IMR-90 (cell line): ENCODE results near the gene CHST3. TPM values are rescaled to one million over a fixed set of nuclear protein-coding genes. Genes with fewer than 3 reads are reported as not detected.
A peak's percentile ranks its signal among the peaks of the same experiment; 100 is the strongest.

Experiments
- ATAC-seq: fragments of 200-7000 bp; cut with Tn5 transposase; 2 replicates; pipeline ENCODE4 v1.9.1; 2020; ENCODE audit warnings: low read depth, mild to moderate bottlenecking, moderate library complexity
- BruUV-seq: library from RNA; stranded (reverse); fragments of 400-500 nt; replicated peaks from 2 replicates; lab custom pipeline; 2021; lab: Mats Ljungman, UMichigan
- CTCF ChIA-PET: fragments of 300-600 bp; formaldehyde crosslinking; extraction: SDS; loops from one replicate; lab custom pipeline; 2021; ENCODE audit warnings: antibody characterized with exemption; lab: Yijun Ruan, JAX
- POLR2A ChIA-PET: fragments of 300-600 bp; sonication (Branson Sonifier 250); formaldehyde crosslinking; loops from one replicate; lab custom pipeline; 2022; ENCODE audit warnings: antibody characterized with exemption; ENCODE audit not compliant: unreplicated experiment; lab: Charles Lee
- DNase-seq: peaks from one replicate; pipeline ENCODE4 v3.0.0; 2013
- H2AFZ ChIP-seq: replicated peaks from 2 replicates; pipeline ENCODE3; 2013; ENCODE audit warnings: low read length, mild to moderate bottlenecking; ENCODE audit not compliant: poor library complexity
- H2AK5ac ChIP-seq: 2 replicates; pipeline ENCODE4 v1.6.1; 2013; ENCODE audit warnings: low read depth, low read length, inconsistent platforms
- H2AK9ac ChIP-seq: replicated peaks from 2 replicates; pipeline ENCODE3; 2013; ENCODE audit warnings: mild to moderate bottlenecking, low read depth, low read length, moderate library complexity; ENCODE audit not compliant: poor library complexity
- H2BK120ac ChIP-seq: 2 replicates; pipeline ENCODE4 v1.6.1; 2013; ENCODE audit warnings: low read depth, low read length, inconsistent platforms
- H2BK15ac ChIP-seq: 3 replicates; pipeline ENCODE4 v1.6.1; 2013; ENCODE audit warnings: low read depth, low read length, inconsistent platforms
- H2BK20ac ChIP-seq: 2 replicates; pipeline ENCODE4 v1.6.1; 2013; ENCODE audit warnings: low read depth, mild to moderate bottlenecking, inconsistent platforms, low read length, moderate library complexity
- H2BK5ac ChIP-seq: 2 replicates; pipeline ENCODE4 v1.6.1; 2013; ENCODE audit warnings: mild to moderate bottlenecking, low read depth, low read length, inconsistent platforms; ENCODE audit not compliant: poor library complexity, severe bottlenecking
- H3K14ac ChIP-seq: replicated peaks from 2 replicates; pipeline ENCODE4 v1.6.1; 2013; ENCODE audit warnings: low read depth, low read length, inconsistent platforms
- H3K18ac ChIP-seq: 2 replicates; pipeline ENCODE4 v1.6.1; 2013; ENCODE audit warnings: low read depth, low read length, control low read depth
- H3K23ac ChIP-seq: 2 replicates; pipeline ENCODE4 v1.6.1; 2013; ENCODE audit warnings: low read depth, low read length, inconsistent platforms
- H3K27ac ChIP-seq: 2 replicates; pipeline ENCODE4 v1.5.1; 2013; ENCODE audit warnings: mild to moderate bottlenecking, control low read depth, low read length; ENCODE audit not compliant: insufficient read depth
- H3K27me3 ChIP-seq: 2 replicates; pipeline ENCODE4 v1.6.1; 2013; ENCODE audit warnings: low read length; ENCODE audit not compliant: control insufficient read depth, insufficient read depth
- H3K36me3 ChIP-seq: 2 replicates; pipeline ENCODE4 v1.6.1; 2013; ENCODE audit warnings: low read length, mixed read lengths; ENCODE audit not compliant: control insufficient read depth, insufficient read depth
- H3K4ac ChIP-seq: 2 replicates; pipeline ENCODE4 v1.6.1; 2013; ENCODE audit warnings: low read depth, low read length, inconsistent platforms
- H3K4me1 ChIP-seq: 2 replicates; pipeline ENCODE4 v1.6.1; 2013; ENCODE audit warnings: low read length, mixed read lengths; ENCODE audit not compliant: control insufficient read depth, insufficient read depth
- H3K4me2 ChIP-seq: 2 replicates; pipeline ENCODE4 v1.6.1; 2013; ENCODE audit warnings: low read depth, mild to moderate bottlenecking, control low read depth, low read length, moderate library complexity
- H3K4me3 ChIP-seq: 2 replicates; pipeline ENCODE4 v1.5.1; 2013; ENCODE audit warnings: low read depth, mild to moderate bottlenecking, control low read depth, low read length, moderate library complexity; ENCODE audit not compliant: insufficient read depth
- H3K56ac ChIP-seq: 2 replicates; pipeline ENCODE4 v1.6.1; 2013; ENCODE audit warnings: low read length, inconsistent platforms; ENCODE audit not compliant: insufficient read depth; ENCODE audit errors: extremely low read depth
- H3K79me1 ChIP-seq, 2 experiments: 2 replicates each; pipeline ENCODE4 v1.6.1; 2013; ENCODE audit warnings: low read length in 2 of 2, inconsistent platforms in 1 of 2, low read depth in 1 of 2
- H3K9ac ChIP-seq: 2 replicates; pipeline ENCODE4 v1.6.1; 2013; ENCODE audit warnings: low read depth, low read length, control low read depth
- H3K9me1 ChIP-seq: 2 replicates; pipeline ENCODE4 v1.6.1; 2013; ENCODE audit warnings: low read length, inconsistent platforms; ENCODE audit not compliant: insufficient read depth
- H3K9me3 ChIP-seq: 2 replicates; pipeline ENCODE4 v1.6.1; 2013; ENCODE audit warnings: low read length; ENCODE audit not compliant: control insufficient read depth, insufficient read depth
- H4K20me1 ChIP-seq: 2 replicates; pipeline ENCODE4 v1.6.1; 2013; ENCODE audit warnings: low read length, inconsistent platforms; ENCODE audit not compliant: insufficient read depth
- H4K5ac ChIP-seq: 2 replicates; pipeline ENCODE4 v1.6.1; 2013; ENCODE audit warnings: mild to moderate bottlenecking, low read depth, low read length, control low read depth
- H4K8ac ChIP-seq, 2 experiments: 2 replicates each; pipeline ENCODE4 v1.6.1; 2013; ENCODE audit warnings: low read depth in 2 of 2, low read length in 2 of 2, control low read depth in 1 of 2, inconsistent platforms in 1 of 2
- H4K91ac ChIP-seq: 2 replicates; pipeline ENCODE4 v1.6.1; 2013; ENCODE audit warnings: low read depth, low read length, inconsistent platforms; ENCODE audit not compliant: insufficient read depth
- BHLHE40 ChIP-seq: fragments of 150-350 bp; IDR thresholded peaks from 2 replicates; pipeline ENCODE4 v1.6.1; 2016; ENCODE audit warnings: mild to moderate bottlenecking, low read depth, low read length
- CEBPB ChIP-seq: IDR thresholded peaks from 2 replicates; pipeline ENCODE4 v1.6.1; 2012; ENCODE audit warnings: low read depth, low read length, improper control_type of control experiment
- CHD1 ChIP-seq: IDR thresholded peaks from 2 replicates; pipeline ENCODE4 v1.6.1; 2012; ENCODE audit warnings: low read depth, low read length, improper control_type of control experiment
- FOS ChIP-seq: fragments of 150-350 bp; IDR thresholded peaks from 2 replicates; pipeline ENCODE4 v1.6.1; 2016; ENCODE audit warnings: low read depth, low read length
- MAFK ChIP-seq: IDR thresholded peaks from 2 replicates; pipeline ENCODE4 v1.6.1; 2012; ENCODE audit warnings: low read depth, low read length, improper control_type of control experiment
- MAZ ChIP-seq: IDR thresholded peaks from 2 replicates; pipeline ENCODE4 v1.6.1; 2012; ENCODE audit warnings: low read depth, mild to moderate bottlenecking, low read length, improper control_type of control experiment, moderate library complexity, borderline replicate concordance
- MXI1 ChIP-seq: IDR thresholded peaks from 2 replicates; pipeline ENCODE4 v1.6.1; 2012; ENCODE audit warnings: low read depth, mild to moderate bottlenecking, low read length, moderate library complexity, borderline replicate concordance
- NFE2L2 ChIP-seq: fragments of 150-350 bp; IDR thresholded peaks from 2 replicates; pipeline ENCODE4 v1.6.1; 2016; ENCODE audit warnings: low read depth, mild to moderate bottlenecking, low read length
- RAD21 ChIP-seq: IDR thresholded peaks from 2 replicates; pipeline ENCODE4 v1.6.1; 2012; ENCODE audit warnings: low read length, improper control_type of control experiment
- RFX5 ChIP-seq: IDR thresholded peaks from 2 replicates; pipeline ENCODE4 v1.8.0; 2012; ENCODE audit warnings: low read depth, mild to moderate bottlenecking, low read length, moderate library complexity
- SMC3 ChIP-seq: fragments of 150-350 bp; IDR thresholded peaks from 2 replicates; pipeline ENCODE4 v1.6.1; 2016; ENCODE audit warnings: low read depth, mild to moderate bottlenecking, antibody characterized with exemption, low read length, moderate library complexity
- WGBS, 2 experiments: methylation state at CpG; one replicate each; pipeline versions ENCODE4 v1.1.5 to v1.1.7; 2013; ENCODE audit warnings: missing lambda C conversion rate in 2 of 2; ENCODE audit not compliant: insufficient read length in 1 of 2; ENCODE audit errors: extremely low coverage in 2 of 2; 5-methylcytosine and 5-hydroxymethylcytosine counted together
- dilution Hi-C: fragments of 300-500 bp; cut with HindIII; formaldehyde crosslinking; loops from one replicate; pipeline ENCODE4 v1.14.3; 2018; ENCODE audit warnings: low sequenced_read_pairs; ENCODE audit not compliant: unreplicated experiment
- in situ Hi-C: fragments of 300-500 bp; cut with MboI; formaldehyde crosslinking; loops from 3 replicates; pipeline ENCODE4 v1.14.3; 2019; ENCODE audit warnings: low sequenced_read_pairs, inconsistent platforms, mixed read lengths
- intact Hi-C: fragments of 100-400 bp; cut with micrococcal nuclease; formaldehyde crosslinking; loops from 2 replicates; pipeline ENCODE4 v1.10.0; 2022
- polyA plus RNA-seq, 3 experiments: library from polyadenylated mRNA; depleted of rRNA; stranded (reverse); fragments of >200 nt; gene quantifications; 2 replicates each; pipeline ENCODE4 v1.2.3, GENCODE V29; 2012; ENCODE audit warnings: low replicate concordance in 1 of 3
- total RNA-seq: library from RNA; depleted of rRNA; stranded (reverse); fragments of >200 nt; gene quantifications from 2 replicates; pipeline ENCODE4 v1.2.3, GENCODE V29; 2012
- TF ChIP-seq, protein P1 (sequence below): fragments of 150-350 bp; IDR thresholded peaks from 2 replicates; pipeline ENCODE4 v1.6.1; 2016; ENCODE audit warnings: low read depth, mild to moderate bottlenecking, low read length, moderate library complexity, borderline replicate concordance
- TF ChIP-seq, protein P2 (sequence below): conservative IDR thresholded peaks from 2 replicates; pipeline ENCODE4 v1.5.1; 2012; ENCODE audit warnings: mild to moderate bottlenecking, low read depth, low read length, improper control_type of control experiment
- TF ChIP-seq, protein P3 (sequence below): fragments of 150-350 bp; IDR thresholded peaks from 2 replicates; pipeline ENCODE4 v1.6.1; 2017; ENCODE audit warnings: mild to moderate bottlenecking, antibody characterized with exemption, low read length, low read depth

The CHST3 gene
- total and polyA plus RNA-seq, 2 of the 4 experiments (the other 2 are of a cell fraction): 8.6 to 9.0 TPM

DNA sequence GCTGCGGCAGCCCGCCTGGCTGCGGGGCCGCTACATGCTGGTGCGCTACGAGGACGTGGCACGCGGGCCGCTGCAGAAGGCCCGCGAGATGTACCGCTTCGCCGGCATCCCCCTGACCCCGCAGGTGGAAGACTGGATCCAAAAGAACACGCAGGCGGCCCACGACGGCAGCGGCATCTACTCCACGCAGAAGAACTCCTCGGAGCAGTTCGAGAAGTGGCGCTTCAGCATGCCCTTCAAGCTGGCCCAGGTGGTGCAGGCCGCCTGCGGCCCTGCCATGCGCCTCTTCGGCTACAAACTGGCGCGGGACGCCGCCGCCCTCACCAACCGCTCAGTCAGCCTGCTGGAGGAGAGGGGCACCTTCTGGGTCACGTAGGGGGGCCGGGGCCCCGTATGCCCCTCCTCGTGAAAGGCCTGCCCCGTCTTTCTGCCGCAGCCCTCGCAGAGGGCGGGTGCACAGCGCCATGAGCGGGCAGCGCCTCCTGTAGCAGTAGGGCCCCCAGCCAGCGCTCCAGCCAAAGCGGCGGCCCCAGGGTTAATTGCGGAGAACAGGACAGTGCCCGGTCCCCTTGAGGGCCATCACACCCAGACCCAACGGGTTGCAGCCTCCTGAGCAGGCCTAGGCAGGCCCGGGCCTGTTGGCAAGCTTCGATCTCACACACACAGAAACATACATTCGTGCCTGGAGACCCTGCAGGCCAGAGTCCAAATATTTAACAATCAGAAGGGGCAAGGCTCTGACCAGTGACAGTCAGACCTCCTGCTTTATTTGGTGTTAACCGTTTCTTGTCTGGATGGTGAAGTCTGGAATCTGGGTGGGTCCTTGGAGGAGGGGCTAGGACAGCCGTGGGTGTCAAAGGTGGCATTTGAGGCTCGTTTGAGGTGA, 44.1 kb downstream of the CHST3 start:
- intact Hi-C loops: no loop called here
- TF ChIP-seq, protein P1, sequence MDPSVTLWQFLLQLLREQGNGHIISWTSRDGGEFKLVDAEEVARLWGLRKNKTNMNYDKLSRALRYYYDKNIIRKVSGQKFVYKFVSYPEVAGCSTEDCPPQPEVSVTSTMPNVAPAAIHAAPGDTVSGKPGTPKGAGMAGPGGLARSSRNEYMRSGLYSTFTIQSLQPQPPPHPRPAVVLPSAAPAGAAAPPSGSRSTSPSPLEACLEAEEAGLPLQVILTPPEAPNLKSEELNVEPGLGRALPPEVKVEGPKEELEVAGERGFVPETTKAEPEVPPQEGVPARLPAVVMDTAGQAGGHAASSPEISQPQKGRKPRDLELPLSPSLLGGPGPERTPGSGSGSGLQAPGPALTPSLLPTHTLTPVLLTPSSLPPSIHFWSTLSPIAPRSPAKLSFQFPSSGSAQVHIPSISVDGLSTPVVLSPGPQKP: no peak
- TF ChIP-seq, protein P2, sequence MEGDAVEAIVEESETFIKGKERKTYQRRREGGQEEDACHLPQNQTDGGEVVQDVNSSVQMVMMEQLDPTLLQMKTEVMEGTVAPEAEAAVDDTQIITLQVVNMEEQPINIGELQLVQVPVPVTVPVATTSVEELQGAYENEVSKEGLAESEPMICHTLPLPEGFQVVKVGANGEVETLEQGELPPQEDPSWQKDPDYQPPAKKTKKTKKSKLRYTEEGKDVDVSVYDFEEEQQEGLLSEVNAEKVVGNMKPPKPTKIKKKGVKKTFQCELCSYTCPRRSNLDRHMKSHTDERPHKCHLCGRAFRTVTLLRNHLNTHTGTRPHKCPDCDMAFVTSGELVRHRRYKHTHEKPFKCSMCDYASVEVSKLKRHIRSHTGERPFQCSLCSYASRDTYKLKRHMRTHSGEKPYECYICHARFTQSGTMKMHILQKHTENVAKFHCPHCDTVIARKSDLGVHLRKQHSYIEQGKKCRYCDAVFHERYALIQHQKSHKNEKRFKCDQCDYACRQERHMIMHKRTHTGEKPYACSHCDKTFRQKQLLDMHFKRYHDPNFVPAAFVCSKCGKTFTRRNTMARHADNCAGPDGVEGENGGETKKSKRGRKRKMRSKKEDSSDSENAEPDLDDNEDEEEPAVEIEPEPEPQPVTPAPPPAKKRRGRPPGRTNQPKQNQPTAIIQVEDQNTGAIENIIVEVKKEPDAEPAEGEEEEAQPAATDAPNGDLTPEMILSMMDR: no peak
- TF ChIP-seq RAD21 (no peak), BHLHE40 (no peak), MXI1 (no peak), CEBPB (no peak), NFE2L2 (no peak), FOS (no peak), MAFK (no peak), CHD1 (no peak), MAZ (no peak), RFX5 (no peak), SMC3 (no peak)
- TF ChIP-seq, protein P3, sequence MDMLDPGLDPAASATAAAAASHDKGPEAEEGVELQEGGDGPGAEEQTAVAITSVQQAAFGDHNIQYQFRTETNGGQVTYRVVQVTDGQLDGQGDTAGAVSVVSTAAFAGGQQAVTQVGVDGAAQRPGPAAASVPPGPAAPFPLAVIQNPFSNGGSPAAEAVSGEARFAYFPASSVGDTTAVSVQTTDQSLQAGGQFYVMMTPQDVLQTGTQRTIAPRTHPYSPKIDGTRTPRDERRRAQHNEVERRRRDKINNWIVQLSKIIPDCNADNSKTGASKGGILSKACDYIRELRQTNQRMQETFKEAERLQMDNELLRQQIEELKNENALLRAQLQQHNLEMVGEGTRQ: no peak

More for the DNA sequence above, 44.1 kb downstream of the CHST3 start:
- ATAC-seq (no peak), DNase-seq (no peak)
- Histone ChIP-seq H2AK5ac (peak overlapping the region; percentile 94), H3K4me2 (no peak overlapping the region), H4K5ac (peak overlapping the region; percentile 45), H3K27me3 (no peaks in the 10 kb centered on the region), H3K9me1 (peaks cover 35% of the 10 kb centered on the region), H3K23ac (peak overlapping the region; percentile 95), H3K4me3 (no peak overlapping the region), H3K4ac (peak overlapping the region; percentile 95), H4K8ac (peak overlapping the region; percentile 69 to 87), H2BK5ac (peak overlapping the region; percentile 92), H3K9ac (peak overlapping the region; percentile 48), H3K79me1 (peaks cover 18 to 50% of the 10 kb centered on the region in 2 experiments), H3K36me3 (peaks cover 22% of the 10 kb centered on the region), H3K56ac (peak overlapping the region; percentile 67; the same call in 1 of the 2 replicates), H2AFZ (peak overlapping the region; percentile 78), H3K27ac (peak overlapping the region; percentile 94), H4K91ac (peak overlapping the region; percentile 95), H4K20me1 (no peaks in the 10 kb centered on the region), H2AK9ac (peak overlapping the region; percentile 96), H3K4me1 (peaks cover 20% of the 10 kb centered on the region), H2BK15ac (peak overlapping the region; percentile 74; the same call in 2 of the 3 replicates), H2BK120ac (peak overlapping the region; percentile 87), H3K14ac (peak overlapping the region; percentile 92), H3K9me3 (no peaks in the 10 kb centered on the region), H3K18ac (peak overlapping the region; percentile 59), H2BK20ac (peak overlapping the region; percentile 88)
- CTCF ChIA-PET: no interaction called here
- POLR2A ChIA-PET: no interaction called here
- dilution Hi-C loops: no loop called here
- no TSS peak for BruUV-seq
- in situ Hi-C loops: no loop called here
- 95% methylated on average over 22 of the region's 58 CpGs; no CpG with 5 or more reads in 1 of the 2 experiments for WGBS, 2 experiments
